Islet of Langerhans (tissue), 1 donor: ENCODE results near the gene EEF2KMT.
"Not testable (repeated sequence)": the region's sequence is repeated elsewhere in the genome, so short reads cannot be mapped to it uniquely, and the experiment has no call there.

Source experiments
- FAIRE-seq: peaks from one replicate; lab custom pipeline; 2011; peaks lifted over from hg19 to GRCh38; lab: Jason Lieb, UNC

The EEF2KMT gene, protein sequence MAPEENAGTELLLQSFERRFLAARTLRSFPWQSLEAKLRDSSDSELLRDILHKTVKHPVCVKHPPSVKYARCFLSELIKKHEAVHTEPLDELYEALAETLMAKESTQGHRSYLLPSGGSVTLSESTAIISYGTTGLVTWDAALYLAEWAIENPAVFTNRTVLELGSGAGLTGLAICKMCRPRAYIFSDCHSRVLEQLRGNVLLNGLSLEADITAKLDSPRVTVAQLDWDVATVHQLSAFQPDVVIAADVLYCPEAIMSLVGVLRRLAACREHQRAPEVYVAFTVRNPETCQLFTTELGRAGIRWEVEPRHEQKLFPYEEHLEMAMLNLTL

DNA sequence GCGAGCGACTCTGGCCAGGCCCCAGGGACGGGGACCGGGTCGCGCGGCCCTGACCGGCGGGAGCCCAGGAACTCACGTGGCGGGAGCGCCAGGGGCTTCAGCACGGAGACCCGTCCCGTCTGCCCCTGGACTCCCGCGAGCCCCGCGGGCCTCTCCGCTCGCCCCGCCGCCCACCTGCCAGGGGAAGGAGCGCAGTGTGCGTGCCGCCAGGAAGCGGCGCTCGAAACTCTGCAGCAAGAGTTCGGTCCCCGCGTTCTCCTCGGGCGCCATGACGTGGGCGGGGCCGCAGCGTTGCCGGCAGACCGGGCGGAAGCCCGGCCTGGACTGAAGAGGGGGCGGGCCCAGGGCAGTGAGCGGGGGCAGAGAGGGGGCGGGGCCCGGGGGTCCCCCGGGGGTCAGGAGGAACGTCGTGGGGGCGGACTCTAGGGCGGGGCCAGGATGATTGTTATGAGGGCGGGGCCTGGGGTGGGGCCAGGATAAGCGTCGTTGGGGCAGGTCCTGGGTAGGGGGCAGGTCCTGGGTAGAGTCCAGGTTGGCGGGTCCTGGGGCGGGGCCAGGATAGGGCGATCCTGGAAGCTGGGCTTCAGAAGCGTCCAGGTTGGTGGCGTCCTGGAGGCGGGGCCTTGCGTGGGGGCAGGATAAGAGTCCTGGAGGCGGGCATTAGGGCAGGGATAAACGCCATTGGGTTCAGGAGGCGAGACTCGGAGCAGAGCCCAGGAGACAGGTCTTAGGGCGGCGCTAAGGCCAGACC, at the start of gene EEF2KMT:
TSS of gene EEF2KMT (minus strand) at position 326 of the 751 bp plus-strand sequence. CDS start at position 270, 56 bp downstream.
- not testable (repeated sequence) for FAIRE-seq

DNA sequence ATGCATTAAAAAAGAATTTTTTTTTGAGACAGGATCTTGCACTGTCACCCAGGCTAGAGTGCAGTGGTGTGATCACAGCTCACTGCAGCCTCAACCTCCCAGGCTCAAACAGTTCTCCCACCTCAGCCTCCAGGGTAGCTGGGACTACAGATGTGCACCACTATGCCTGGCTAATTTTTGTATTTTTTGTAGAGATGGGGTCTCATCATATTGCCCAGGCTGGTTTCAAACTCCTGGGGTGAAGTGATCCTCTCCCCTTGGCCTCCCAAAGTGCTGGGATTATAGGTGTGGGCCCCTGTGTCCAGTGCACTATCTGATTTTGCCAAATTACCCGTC, 47.0 kb upstream of the EEF2KMT start:
- FAIRE-seq, result not testable (repeated sequence)

DNA sequence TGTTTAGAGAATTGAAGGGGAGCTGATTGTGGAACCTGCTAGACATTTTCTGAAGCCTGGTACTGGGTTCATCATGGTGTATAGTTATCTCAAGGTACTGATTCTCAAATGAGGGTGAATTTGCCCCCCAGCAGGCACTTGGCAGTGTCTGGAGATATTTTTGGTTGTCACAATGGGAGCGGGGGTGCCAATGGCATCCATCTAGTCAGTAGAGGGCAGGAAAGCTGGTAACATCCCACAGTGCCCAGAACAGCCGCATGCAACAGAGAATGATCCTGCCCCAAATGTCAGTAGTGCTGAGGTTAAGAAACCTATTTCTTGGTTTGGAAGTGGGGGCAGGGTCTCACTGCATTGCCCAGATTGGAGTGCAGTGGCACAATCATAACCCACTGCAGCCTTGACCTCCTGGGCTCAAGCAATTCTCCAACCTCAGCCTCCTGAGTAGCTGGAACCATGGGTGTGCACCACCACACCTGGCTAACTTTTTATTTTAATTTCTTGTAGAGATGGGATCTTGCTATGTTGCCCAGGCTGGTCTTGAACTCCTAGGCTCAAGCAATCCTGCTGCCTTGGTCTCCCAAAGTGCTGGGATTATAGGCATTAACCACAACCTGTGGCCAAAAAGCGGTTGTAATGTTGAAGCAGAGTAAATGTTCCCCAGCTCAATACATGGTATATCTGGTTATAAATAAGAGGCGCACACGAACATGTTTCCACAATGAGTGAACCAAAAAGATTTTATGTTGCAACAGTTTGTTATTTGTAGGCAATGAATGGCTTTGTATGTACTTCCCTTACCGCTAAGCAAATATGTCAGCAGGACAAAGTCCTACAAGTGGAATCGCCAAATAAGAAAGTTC, 46.4 kb upstream of the EEF2KMT start:
- FAIRE-seq, result no peak

DNA sequence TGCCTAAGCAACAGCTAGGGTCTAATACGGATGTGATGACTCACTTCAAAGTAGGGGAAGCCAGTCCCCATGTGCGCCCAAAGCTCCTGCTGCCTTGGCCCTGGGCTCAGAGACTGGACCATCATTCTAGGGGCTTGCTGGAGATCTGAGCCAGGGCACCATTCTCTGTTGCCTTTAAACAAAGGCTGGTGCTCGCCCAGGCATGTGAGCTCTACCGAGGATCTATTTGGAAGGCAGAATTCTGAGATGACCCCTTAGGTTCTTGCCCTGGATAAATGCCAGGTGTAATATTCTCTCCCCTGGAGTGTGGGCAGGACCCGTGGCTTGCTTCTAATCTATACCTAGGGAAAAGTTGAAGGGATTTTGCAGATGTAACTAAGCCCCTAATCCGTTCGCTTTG, 42.6 kb upstream of the EEF2KMT start:
- FAIRE-seq, result not testable (repeated sequence)

DNA sequence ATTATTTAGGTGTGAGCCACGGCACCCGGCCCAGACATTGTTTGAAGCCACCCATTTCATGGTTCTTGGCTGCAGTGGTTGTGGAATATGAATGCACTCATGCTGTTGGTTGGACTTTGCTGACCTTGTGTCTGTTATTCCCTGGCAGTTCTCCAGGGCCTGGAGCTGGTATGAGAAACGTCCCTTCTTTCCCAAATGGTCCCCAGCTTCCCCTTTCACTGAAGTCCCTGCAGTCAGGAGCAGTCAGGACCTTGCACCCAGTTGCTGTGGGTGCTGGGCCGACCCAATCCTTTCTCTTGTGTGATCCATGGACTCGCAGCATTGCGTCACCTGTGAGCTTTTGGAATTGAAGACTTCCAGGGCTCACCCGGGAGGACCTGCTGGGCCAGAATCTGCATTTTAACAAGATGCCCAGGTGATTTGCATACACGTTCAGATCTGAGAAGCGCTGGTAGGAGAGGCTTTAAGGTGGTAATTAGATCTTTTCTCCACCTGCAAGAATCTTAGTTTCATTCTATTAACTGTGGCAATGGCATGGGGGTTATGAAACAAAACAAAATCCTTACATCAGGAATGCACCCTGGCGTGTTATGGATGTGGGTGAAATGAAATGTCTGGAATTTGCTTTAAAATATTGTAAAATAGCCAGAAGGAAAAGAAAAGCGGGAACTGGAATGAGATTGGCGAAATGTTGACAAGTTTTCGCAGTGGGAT, 37.3 kb upstream of the EEF2KMT start:
- not testable (repeated sequence) for FAIRE-seq

DNA sequence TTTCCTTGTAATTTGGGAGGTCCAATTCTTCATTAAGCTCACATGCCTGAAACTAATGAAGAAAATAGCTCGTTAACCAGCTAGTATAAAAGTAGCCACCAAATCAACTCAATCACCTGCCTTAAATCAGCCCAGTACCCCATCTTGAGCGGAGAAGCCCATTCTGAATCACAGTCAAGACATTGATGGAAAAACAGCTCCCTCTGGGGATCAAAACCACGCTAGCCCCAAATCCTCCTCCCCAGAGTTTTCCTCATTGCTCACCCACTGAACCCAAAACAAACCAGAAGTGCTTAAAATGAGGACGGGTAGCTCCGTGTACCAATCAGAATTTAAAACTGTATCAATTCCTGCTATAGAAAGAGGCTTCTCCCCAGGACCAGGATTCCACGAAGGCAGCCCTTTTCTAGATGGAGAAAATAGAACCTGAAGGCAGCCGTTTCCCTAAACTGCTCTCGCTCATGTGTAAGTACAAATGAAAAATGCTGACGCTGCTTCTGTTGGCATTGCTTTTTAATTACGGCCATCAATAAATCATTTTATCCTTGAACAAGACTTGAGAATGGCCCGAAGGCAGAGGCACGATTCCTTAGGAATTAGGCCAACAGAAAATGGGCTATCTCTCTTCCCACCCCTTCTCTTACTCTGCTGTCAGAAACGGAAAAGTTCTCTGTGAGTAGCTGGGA, 35.5 kb upstream of the EEF2KMT start:
- FAIRE-seq, result not testable (repeated sequence)

DNA sequence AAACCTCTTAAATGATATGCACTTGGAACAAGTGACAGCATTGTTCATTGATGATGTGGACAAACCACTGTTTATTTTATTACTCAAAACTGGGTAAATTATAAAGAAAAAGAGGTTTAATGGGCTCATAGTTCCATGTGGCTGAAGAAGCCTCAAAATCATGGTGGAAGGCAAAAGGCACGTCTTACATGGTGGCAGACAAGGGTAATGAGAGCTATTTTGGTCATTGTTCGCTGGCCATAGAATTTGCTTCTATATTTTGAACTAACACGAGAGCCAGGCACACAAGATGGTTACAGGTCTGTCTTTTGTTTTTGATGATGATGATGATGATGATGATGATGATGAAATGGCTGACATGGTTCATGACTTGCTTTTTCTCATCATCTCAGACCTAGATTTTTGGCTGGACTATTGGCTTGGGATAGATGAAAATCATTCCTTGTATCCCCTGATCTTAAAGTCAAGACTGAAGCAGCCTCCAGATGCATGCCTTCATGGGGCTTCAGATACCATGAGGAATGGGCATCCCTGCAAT, 33.9 kb upstream of the EEF2KMT start:
- not testable (repeated sequence) for FAIRE-seq

DNA sequence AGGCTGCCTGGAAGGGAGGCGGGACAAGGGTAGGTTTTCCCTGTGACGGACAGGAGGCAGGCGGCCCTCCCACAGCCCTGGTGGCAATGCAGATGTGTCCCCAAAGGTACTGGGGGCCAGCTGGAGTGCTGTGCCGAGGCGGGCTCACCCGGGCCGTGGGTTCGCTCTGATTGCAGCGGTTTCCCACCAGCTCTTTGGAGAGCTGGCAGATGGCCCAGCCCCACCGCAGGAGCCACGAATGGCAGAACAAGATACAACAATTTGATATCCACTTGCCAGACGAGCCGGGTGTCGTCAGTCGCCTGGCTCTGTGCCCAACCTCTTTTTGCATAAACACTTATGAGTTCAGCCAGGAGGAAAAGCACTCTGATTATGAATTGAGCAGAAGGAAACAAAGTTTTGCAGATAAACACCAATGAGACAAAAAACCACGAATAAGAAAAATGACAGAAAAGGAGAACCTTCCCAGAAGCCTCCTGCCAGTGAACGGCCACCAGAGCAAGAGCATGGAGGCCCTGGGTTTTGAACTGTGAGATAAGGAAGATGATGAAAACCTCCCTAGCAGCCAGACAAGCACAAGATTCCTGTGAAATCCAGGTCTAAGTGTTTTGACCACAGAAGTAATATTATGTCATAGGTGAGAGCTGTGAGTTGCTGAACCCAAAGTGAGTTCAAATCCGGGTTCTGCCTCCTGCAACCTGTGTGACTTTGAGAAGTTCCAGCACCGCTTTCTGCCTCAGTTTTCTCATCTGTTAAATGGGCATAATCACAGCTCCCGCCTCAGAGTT, 19.9 kb upstream of the EEF2KMT start:
- not testable (repeated sequence) for FAIRE-seq

DNA sequence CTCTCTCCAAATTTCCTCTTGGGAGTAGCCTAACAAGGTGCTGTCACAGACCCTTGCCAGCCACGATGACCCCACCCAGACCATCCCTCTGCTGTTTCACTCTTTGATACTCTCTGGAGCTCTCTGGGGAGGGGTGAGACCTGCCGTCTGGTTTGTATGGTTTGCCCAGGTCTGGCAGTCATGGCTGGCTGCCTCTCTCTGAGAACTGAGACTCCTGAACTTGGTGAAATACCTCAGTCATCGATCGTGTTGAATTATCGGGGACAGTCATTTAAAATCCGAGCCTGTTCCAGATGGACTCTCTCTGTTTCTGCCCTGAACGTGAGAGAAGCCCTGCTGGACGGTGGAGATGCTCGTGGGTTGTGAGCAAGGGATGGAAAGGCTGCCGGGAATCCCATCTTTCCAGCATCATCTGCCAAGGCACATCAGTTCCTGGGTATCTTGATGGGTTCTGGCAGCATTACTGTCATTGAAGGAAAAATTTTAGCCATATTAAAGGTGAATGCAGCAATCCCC, 19.2 kb upstream of the EEF2KMT start:
- not testable (repeated sequence) for FAIRE-seq

DNA sequence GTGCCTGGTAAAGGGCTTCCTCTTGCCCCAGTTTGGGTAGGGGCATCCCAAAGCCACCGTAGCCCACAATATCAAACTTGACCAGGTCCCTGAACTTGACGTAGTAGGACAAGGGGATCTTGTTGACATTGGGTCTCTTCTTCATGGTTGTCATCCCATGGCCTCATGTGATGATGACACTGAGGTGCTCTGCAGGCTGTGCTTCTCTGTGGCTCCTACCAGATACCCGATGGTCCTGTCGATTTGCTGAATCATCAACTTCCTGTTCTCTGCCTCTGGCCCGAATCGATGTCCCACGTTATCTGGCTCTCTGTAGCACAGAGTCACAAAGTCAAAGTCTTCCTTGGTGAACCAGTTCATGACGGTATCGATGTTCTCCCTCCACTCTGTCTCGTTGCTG, 13.3 kb upstream of the EEF2KMT start:
- FAIRE-seq, result not testable (repeated sequence)

DNA sequence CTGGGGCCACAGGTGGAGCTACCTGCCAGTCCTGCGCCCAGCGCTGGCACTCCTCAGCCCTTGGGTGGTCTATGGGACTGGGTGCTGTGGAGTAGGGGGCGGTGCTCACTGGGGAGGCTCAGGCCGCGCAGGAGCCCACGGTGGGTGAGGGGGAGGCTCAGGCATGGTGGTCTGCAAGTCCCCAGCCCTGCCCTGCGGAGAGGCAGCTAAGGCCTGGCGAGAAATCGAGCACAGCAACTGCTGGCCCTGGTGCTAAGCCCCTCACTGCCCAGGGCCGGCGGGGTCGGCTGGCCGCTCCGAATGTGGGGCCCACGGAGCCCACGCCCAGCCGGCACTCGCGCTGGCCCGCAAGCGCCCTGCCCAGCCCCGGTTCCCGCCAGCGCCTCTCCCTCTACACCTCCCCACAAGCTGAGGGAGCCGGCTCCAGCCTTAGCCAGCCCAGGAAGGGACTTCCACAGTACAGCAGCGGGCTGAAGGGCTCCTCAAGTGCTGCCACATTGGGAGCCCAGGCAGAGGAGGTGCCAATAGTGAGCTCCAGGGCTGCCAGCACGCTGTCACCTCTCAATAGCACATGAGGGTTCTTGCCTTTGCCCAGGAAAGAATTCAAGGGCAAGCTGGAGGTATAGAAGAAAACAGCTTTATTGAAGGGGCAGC, 11.0 kb upstream of the EEF2KMT start:
- no peak for FAIRE-seq

DNA sequence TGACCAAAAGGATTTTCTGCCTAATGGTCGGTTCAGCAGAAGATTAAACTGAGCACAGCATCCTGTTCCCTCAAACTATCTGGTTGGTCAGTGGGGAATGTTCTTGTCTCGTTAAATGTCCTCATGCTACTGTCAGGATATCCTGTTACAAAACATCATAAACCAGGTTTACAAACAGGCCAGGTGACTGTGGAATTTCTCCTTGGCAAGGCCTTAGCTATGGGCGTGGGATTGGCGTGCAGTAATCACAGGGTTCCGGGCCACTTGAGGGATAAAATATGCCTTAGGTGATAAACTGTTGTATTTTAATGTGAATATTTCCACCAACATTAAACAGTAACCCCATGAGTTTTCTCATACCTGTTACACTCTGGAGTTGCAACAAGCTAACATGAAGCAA, 7.4 kb upstream of the EEF2KMT start:
- FAIRE-seq, result not testable (repeated sequence)

DNA sequence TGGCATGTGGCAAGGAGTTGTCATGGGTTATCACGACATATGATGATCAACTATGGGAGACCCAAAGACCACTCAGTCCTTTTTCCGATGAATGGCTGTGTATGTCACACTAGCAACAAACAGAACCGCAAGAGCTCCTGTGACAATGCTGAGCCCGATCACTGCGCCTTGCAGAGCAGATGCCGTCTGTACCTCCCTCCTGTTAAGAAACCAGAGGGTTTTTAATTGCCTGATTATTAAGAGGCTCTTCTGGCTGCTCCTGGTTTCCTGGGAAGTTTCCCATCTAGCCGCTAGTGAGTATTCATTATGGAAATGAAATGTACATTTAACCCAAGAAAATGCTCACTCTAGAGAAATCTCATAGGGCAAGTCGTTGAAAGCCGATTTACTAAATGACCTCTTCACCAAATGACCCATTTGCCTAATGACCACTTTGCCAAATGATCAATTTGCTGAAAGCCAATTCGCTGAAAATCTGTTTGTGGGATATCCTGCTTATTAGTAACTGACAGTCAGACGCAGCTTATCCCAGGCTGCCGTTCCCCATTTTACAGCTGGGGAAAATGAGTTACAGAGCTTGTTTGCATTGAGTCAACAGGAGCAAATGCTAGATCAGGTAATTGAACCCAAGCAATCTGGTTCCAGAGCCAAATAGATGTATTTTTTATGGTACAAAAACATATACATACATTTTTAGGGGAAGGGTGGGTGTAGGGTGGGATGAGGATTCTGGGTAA, 5.9 kb upstream of the EEF2KMT start:
- not testable (repeated sequence) for FAIRE-seq

DNA sequence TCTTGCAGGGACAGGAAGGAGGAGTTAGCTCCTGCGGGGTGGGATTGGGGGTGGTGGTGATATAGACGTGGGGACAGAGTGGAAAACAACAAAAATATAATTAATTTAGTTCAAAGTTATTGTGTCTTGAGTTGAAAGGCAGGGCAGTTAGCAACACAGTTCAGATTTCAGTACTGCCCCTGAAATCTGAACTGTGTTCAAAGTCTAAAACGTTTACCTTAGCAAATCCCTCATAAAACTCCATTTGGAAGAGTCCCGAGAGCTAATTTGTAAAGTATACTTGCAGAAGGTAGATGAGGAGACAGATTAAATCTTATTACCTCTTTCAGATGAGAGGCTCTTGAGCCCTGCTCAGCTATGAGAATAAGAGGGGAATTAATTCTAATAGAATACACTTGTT, 1.6 kb upstream of the EEF2KMT start:
- FAIRE-seq, result not testable (repeated sequence)

DNA sequence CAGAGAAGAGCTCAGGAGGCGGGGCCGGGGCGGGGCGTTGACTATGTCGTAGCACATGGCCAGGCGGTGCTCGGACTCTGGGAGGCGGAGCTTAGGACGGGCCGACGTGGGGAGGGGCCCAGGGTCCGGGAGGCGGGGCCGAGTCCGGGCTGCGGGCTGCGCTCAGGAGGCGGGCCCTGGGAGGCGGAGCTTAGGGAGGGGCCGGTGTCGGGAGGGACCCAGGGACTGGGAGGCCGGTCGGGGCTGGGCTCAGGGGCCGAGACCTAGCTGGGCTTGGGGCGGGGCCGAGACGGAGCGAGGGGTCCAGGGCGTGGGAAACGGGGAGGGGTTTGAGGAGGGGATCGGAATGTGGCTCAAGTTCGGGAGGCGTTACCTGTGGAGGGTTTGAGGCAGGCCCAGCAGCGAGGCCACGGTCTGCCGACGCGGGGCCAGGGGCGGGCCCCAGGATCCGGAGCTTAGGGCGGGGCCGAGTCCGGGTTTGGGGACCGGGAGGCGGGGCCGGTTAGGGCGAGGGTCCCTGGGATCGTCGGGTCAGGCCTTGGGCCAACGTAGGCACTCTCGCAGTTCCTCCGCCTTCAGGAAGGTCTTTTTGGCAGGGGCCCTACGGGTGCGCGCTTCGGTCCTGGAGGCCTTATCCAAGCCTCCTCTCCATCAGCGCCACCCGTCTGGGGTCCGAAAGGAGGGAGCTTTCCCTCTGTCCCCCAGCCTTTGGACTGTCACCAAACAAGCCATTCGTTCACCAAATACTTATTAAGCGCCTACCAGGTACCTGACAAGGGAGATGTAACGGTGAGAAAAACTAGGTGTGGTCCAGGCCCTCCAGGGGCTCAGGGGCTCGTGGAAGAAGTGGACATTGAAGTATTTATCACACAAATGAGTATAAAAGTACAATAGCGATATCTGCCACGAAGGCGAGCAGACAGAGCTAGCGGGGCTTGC, 895 bp upstream of the EEF2KMT start:
- not testable (repeated sequence) for FAIRE-seq

DNA sequence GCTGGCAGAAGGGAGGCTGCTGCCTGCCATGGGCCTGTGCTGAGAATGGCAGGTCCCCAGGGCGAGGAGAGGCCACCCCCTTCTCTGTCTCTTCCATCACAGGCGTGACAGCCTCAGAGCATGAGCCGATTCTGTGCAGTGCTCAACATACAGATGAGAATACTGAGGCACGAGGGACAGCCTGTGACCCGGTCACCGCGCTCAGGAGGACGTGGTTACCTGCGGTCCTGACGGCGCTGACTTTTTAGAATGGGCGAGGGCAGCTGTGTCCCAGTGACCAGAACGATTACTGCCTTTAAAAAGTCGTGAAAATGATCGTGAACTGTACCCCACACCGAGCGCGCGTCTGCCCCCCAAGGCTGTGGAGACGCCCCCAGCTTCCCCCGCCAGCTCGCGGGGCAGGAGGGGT, 530 bp downstream of the EEF2KMT start:
- not testable (repeated sequence) for FAIRE-seq

DNA sequence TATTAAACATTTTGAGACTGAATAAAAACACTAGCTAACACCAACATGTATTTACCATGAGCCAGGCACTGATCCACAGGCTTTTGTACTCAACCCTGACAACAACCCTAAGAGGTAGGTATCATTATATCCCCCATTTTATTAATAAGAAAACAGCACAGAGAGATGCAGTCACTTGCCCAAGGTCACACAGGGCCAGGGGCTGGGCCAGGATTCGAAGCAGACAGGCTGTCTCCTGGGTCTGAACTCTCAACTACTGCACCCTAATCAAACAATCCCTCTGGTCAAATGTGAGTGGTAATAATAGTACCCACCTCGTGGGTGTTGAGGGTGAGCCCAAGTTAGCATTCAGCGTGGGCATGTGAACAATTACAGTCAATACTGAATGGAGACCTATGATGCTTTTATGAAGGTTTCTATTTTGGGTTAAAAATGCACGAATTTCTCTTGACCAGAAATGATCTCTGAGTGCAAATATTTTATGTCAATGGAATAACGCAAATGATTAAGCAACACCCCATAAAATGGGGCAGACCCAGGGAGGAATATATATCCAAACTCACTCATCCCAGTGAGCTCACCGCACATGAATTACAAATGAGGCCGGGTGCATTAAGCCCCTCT, 1.0 kb downstream of the EEF2KMT start:
- FAIRE-seq, result not testable (repeated sequence)
